PC-9 (cell line): ENCODE measurements around the gene APBB3. TPM values are rescaled to one million over a fixed set of nuclear protein-coding genes. Genes with fewer than 3 reads are reported as not detected.

Source experiments
- BruUV-seq: library from RNA; stranded (reverse); fragments of 400-500 nt; replicated peaks from 2 replicates; lab custom pipeline; 2021; lab: Mats Ljungman, UMichigan
- CTCF ChIA-PET: fragments of 300-600 bp; sonication (Branson Sonifier 250); formaldehyde crosslinking; loops from one replicate; lab custom pipeline; 2022; ENCODE audit warnings: antibody characterized with exemption; lab: Charles Lee
- POLR2A ChIA-PET: fragments of 300-600 bp; sonication (Branson Sonifier 250); formaldehyde crosslinking; loops from one replicate; lab custom pipeline; 2022; ENCODE audit warnings: antibody characterized with exemption; ENCODE audit not compliant: unreplicated experiment; lab: Charles Lee
- DNase-seq, 2 experiments: peaks; one replicate each; pipeline versions ENCODE4 v3.0.0 to v3.0.0-alpha.2; 2015 to 2022; ENCODE audit warnings: mixed read lengths in 1 of 2
- H2AFZ ChIP-seq: fragments of 200-600 bp; sonication (generic); 2 replicates; pipeline ENCODE4 v1.8.1; 2017; ENCODE audit warnings: antibody characterized with exemption
- H3F3A ChIP-seq: fragments of 200-600 bp; sonication (generic); 2 replicates; pipeline ENCODE4 v1.8.1; 2017; ENCODE audit warnings: antibody characterized with exemption, mild to moderate bottlenecking, low read depth; ENCODE audit not compliant: insufficient read depth
- H3K27ac ChIP-seq: fragments of 200-600 bp; sonication (generic); 2 replicates; pipeline ENCODE4 v1.6.1; 2016; ENCODE audit warnings: mixed run types
- H3K27me3 ChIP-seq: fragments of 200-600 bp; sonication (generic); 2 replicates; pipeline ENCODE4 v1.6.1; 2016; ENCODE audit warnings: low read depth, mixed run types; ENCODE audit not compliant: insufficient read depth
- H3K36me3 ChIP-seq: fragments of 200-600 bp; sonication (generic); 2 replicates; pipeline ENCODE4 v1.6.1; 2016; ENCODE audit warnings: low read depth, mixed run types
- H3K4me1 ChIP-seq: fragments of 200-600 bp; sonication (generic); replicated peaks from 2 replicates; pipeline ENCODE4 v1.6.1; 2016; ENCODE audit warnings: mixed run types; ENCODE audit not compliant: insufficient read depth
- H3K4me2 ChIP-seq: fragments of 200-600 bp; sonication (generic); 2 replicates; pipeline ENCODE4 v1.6.1; 2017; ENCODE audit warnings: mixed run types
- H3K4me3 ChIP-seq: fragments of 200-600 bp; sonication (generic); 2 replicates; pipeline ENCODE4 v1.6.1; 2016; ENCODE audit warnings: mixed run types
- H3K79me2 ChIP-seq: fragments of 200-600 bp; sonication (generic); 2 replicates; pipeline ENCODE4 v1.6.1; 2017; ENCODE audit warnings: low read depth, mixed run types
- H3K9me2 ChIP-seq: fragments of 200-600 bp; sonication (generic); 2 replicates; pipeline ENCODE4 v1.8.1; 2017; ENCODE audit warnings: mild to moderate bottlenecking; ENCODE audit not compliant: insufficient read depth
- H3K9me3 ChIP-seq: fragments of 200-600 bp; sonication (generic); 2 replicates; pipeline ENCODE4 v1.8.1; 2016; ENCODE audit warnings: low read depth; ENCODE audit not compliant: insufficient read depth
- H4K20me1 ChIP-seq: fragments of 200-600 bp; sonication (generic); 2 replicates; pipeline ENCODE4 v1.8.1; 2017; ENCODE audit not compliant: insufficient read depth
- EZH2 ChIP-seq: fragments of 200-600 bp; sonication (generic); IDR thresholded peaks from 2 replicates; pipeline ENCODE4 v1.8.0; 2017; ENCODE audit warnings: antibody characterized with exemption, low read depth
- intact Hi-C: fragments of 100-400 bp; cut with micrococcal nuclease; formaldehyde crosslinking; loops from one replicate; pipeline ENCODE4 v1.10.0; 2022; ENCODE audit not compliant: unreplicated experiment
- total RNA-seq: library from RNA; stranded (reverse); gene quantifications from 2 replicates; pipeline ENCODE4 v1.2.3, GENCODE V29; 2021
- TF ChIP-seq, protein P1 (sequence below): fragments of 200-600 bp; sonication (generic); conservative IDR thresholded peaks from 2 replicates; pipeline ENCODE4 v1.6.1; 2017; ENCODE audit warnings: mixed run types, antibody characterized with exemption, mild to moderate bottlenecking, moderate library complexity

APBB3 gene
- total RNA-seq, 1 experiment from 2014 or later = 26.0 TPM

GRCh38 chr5:140565024-140565779, 804 bp upstream of the APBB3 start:
- TSS peak; percentile 46 for BruUV-seq
- TF ChIP-seq, protein P1, sequence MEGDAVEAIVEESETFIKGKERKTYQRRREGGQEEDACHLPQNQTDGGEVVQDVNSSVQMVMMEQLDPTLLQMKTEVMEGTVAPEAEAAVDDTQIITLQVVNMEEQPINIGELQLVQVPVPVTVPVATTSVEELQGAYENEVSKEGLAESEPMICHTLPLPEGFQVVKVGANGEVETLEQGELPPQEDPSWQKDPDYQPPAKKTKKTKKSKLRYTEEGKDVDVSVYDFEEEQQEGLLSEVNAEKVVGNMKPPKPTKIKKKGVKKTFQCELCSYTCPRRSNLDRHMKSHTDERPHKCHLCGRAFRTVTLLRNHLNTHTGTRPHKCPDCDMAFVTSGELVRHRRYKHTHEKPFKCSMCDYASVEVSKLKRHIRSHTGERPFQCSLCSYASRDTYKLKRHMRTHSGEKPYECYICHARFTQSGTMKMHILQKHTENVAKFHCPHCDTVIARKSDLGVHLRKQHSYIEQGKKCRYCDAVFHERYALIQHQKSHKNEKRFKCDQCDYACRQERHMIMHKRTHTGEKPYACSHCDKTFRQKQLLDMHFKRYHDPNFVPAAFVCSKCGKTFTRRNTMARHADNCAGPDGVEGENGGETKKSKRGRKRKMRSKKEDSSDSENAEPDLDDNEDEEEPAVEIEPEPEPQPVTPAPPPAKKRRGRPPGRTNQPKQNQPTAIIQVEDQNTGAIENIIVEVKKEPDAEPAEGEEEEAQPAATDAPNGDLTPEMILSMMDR = no peak
- TF ChIP-seq EZH2 = no peak
- Histone ChIP-seq H3K4me2 (peak overlapping the region; percentile 92), H3K79me2 (peaks cover 21% of the 10 kb centered on the region), H3K4me3 (peak overlapping the region; percentile 76), H3K36me3 (no peaks in the 10 kb centered on the region), H3K27me3 (no peaks in the 10 kb centered on the region), H3K9me2 (no peaks in the 10 kb centered on the region), H4K20me1 (no peaks in the 10 kb centered on the region), H3K27ac (peak overlapping the region; percentile 56), H3K4me1 (peaks cover 14% of the 10 kb centered on the region), H3K9me3 (no peaks in the 10 kb centered on the region), H3F3A (no peaks in the 10 kb centered on the region), H2AFZ (peak overlapping the region; percentile 85)
- ChIA-PET POLR2A (interaction anchor here (1.0 kb wide), 1 partner anchor 602 kb away, joined by 5 read pairs; no protein-coding TSS in a partner anchor), CTCF (interaction anchor here (0.9 kb wide), 1 partner anchor 14 kb away, joined by 5 read pairs; no protein-coding TSS in a partner anchor)
- intact Hi-C loops = loop anchor here (2.0 kb wide), 2 partner anchors 74 to 82 kb away; partner anchors contain the start of genes IK, NDUFA2 and TMCO6
- no peak for DNase-seq

GRCh38 chr5:140563596-140563995, 802 bp downstream of the APBB3 start:
- Histone ChIP-seq H4K20me1 (no peaks in the 10 kb centered on the region), H2AFZ (peak overlapping the region; percentile 85), H3K36me3 (no peaks in the 10 kb centered on the region), H3K4me1 (peaks cover 14% of the 10 kb centered on the region), H3K9me2 (no peaks in the 10 kb centered on the region), H3K4me3 (peak overlapping the region; percentile 76), H3K9me3 (no peaks in the 10 kb centered on the region), H3K79me2 (peaks cover 21% of the 10 kb centered on the region), H3K4me2 (peak overlapping the region; percentile 92), H3K27ac (peak overlapping the region; percentile 56; the same call in 1 of the 2 replicates), H3F3A (0 out of 2 replicates have a peak, but pooled peaks cover 3% of the 10 kb centered on the region), H3K27me3 (no peaks in the 10 kb centered on the region)
- intact Hi-C loops = no loop called here
- POLR2A ChIA-PET = interaction anchor here (0.6 kb wide), 1 partner anchor 170 kb away, joined by 34 read pairs; no protein-coding TSS in a partner anchor
- CTCF ChIA-PET = interaction anchor here (0.5 kb wide), 1 partner anchor 1055 kb away, joined by 3 read pairs; the partner anchor contains the start of gene DIAPH1
- BruUV-seq = TSS peak; percentile 54
- TF ChIP-seq, protein P1 = no peak
- no peak for TF ChIP-seq EZH2
- no peak for DNase-seq

DNA sequence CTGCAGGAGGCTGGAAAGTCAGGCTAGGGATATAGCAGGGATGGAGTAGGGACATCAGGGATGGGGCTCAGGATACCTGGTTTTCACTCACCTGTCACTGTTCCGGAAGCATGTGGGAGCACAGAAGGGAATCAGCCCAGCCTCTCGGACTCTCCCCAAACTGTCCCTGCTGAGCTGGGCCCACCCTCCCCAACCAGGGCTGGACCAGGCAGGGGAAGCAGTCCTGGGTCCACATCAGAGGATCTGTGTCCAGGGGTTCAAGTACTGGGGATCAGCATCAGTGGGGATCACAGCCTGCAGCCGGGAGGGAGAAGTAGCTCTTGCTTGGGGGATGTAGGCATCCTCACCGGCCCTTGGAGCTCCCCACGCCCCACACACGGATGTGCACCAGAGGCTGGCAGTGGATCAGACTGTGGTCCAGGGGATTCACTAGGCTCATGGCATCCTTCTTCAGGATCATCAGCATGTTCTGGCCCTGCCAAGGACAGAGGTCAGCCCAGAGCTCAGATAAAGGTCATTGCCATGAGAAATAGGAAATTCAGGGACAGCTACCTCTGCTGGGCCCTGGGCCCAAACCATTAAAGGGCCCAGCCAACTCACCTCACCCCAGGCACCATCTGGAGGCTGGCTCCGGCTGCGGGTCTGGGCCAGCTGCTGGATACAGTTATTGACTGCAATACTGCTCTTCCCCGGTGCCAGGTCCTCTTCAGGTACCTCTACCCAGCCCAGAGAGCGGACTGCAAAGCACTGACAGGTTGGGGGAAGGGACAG, 2.5 kb downstream of the APBB3 start:
- no peak overlapping the region for H2AFZ ChIP-seq
- H3K36me3 ChIP-seq = no peaks in the 10 kb centered on the region
- H3K9me2 ChIP-seq = no peaks in the 10 kb centered on the region
- H3K27ac ChIP-seq = no peak overlapping the region
- H3K9me3 ChIP-seq = no peaks in the 10 kb centered on the region
- POLR2A ChIA-PET = no interaction called here
- no peak overlapping the region for H3K4me3 ChIP-seq
- intact Hi-C loops = no loop called here
- no TSS peak for BruUV-seq
- no peak overlapping the region for H3K4me2 ChIP-seq
- H4K20me1 ChIP-seq = no peaks in the 10 kb centered on the region
- no peak for DNase-seq
- CTCF ChIA-PET = no interaction called here
- no peak for TF ChIP-seq EZH2
- TF ChIP-seq, protein P1 = no peak
- peaks cover 14% of the 10 kb centered on the region for H3K4me1 ChIP-seq
- peaks cover 22% of the 10 kb centered on the region for H3K79me2 ChIP-seq
- H3K27me3 ChIP-seq = no peaks in the 10 kb centered on the region
- 0 out of 2 replicates have a peak, but pooled peaks cover 14% of the 10 kb centered on the region for H3F3A ChIP-seq
